22Rv1 (cell line): ENCODE measurements around the gene PPP3CA.

Experiments
- CTCF ChIP-seq: fragments of 450-650 bp; IDR thresholded peaks from 2 replicates; pipeline ENCODE4 v1.5.1; 2017; ENCODE audit warnings: mild to moderate bottlenecking
- ZFX ChIP-seq: fragments of 450-650 bp; IDR thresholded peaks from 2 replicates; pipeline ENCODE4 v1.6.1; 2017; ENCODE audit warnings: antibody characterized with exemption, borderline replicate concordance

GRCh38 chr4:101019941-101020401, 327.4 kb downstream of the PPP3CA start:
- TF ChIP-seq CTCF (no peak), ZFX (no peak)
